GM18505 (cell line): ENCODE results near the gene SRPX.

Experiments used
- ATAC-seq: cut with Tn5 transposase; IDR thresholded peaks from one replicate; pipeline ENCODE4 v1.9.1; 2021; ENCODE audit not compliant: unreplicated experiment
- POLR2A ChIP-seq: IDR thresholded peaks from 4 replicates; pipeline ENCODE4 v1.6.1; 2011; ENCODE audit warnings: borderline replicate concordance; ENCODE audit not compliant: insufficient read depth, insufficient read length; ENCODE audit errors: extremely low read depth

Gene SRPX

GRCh38 chrX:38142610-38143009 is 78.1 kb downstream of the SRPX start:
- no peak for ATAC-seq
- TF ChIP-seq POLR2A: no peak

GRCh38 chrX:38138900-38139299 is 81.8 kb downstream of the SRPX start:
- ATAC-seq: no peak
- no peak for TF ChIP-seq POLR2A

GRCh38 chrX:38138157-38138891 is 82.3 kb downstream of the SRPX start:
- no peak for ATAC-seq
- no peak for TF ChIP-seq POLR2A

DNA sequence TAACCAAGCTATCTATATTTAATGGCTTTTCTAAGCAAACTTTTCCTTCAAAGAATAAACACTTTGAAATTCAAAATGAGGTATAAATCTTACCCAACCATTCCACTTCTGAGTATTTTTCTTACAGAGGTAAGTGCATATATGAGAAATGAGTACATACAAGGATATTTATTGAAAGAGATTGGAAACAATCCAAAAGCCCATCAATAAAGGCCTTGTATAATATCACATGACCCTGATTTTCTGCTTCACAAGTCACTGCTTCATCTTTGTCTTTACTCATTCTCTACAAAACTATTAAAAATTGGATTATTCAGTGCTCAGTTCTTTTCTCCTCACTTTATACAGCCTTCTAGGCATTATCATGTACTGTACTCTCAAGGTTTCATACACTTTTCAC is 91.3 kb downstream of the SRPX start:
- ATAC-seq: no peak
- TF ChIP-seq POLR2A: no peak

GRCh38 chrX:38127961-38128360 is 92.7 kb downstream of the SRPX start:
- no peak for ATAC-seq
- TF ChIP-seq POLR2A: no peak

- no peak for TF ChIP-seq POLR2A
- ATAC-seq: no peak
These were observed 94.5 kb downstream of the SRPX start for GRCh38 chrX:38126179-38126578.

DNA sequence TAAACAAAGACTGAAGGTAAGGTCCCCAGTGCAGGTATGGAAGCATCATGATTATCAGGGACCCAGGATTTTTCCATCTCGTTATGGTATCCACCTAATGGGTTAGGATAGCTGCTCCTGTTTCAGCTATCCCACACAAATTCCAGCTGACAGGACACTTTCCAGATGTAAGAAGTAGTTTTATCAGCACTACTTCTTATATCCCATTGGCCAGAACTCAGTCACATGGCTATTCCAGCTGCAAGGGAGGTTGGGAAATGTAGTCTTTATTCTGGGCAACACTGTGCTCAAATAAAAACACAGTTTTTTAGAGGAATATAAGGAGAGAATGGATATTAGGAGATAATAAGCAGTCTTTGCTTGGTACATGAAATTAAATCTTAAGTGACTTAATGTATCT is 96.7 kb downstream of the SRPX start:
- no peak for ATAC-seq
- TF ChIP-seq POLR2A: no peak

DNA sequence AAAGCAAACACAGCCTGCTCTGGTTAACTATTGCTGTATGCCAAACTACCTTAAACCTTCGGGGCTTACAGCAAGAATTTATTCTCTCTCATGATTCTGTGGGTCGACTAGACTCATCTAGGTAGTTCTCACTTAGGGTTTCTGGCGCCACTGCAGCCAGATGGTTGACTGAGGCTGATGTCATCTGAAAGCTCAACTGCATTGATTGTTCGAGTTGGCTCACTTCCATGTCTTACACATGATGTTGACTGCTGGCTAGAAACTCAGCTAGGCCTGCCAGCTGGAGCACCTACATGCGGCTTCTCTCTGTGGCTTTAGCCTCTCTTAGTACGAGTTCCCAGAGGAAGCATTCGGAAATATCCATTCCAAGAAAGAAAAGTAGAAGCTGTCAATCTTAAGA is 103.2 kb downstream of the SRPX start:
- no peak for ATAC-seq
- TF ChIP-seq POLR2A: no peak

GRCh38 chrX:38116706-38117105 is 104.0 kb downstream of the SRPX start:
- no peak for ATAC-seq
- TF ChIP-seq POLR2A: no peak

- no peak for TF ChIP-seq POLR2A
- ATAC-seq: no peak
These were observed 108.1 kb downstream of the SRPX start for GRCh38 chrX:38112566-38112965.

DNA sequence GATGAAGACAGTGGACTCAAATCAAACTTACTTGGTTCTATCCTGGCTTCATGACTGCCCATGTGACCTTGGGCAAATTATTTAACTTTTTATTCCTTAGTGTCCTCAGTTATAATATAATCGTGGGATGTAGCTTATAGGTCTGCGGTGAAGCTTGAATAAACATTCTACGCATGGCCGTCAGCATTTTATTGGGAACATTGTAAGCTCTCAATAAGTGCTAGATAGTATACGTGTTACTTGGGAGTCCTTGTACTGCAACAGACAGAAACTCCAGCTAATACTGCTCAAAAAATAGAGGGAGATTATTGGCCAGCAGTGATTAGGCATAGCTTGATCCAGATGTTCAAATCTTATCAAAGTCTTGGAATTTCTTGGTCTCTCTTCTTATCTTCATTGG is 109.5 kb downstream of the SRPX start:
- ATAC-seq: no peak
- no peak for TF ChIP-seq POLR2A

DNA sequence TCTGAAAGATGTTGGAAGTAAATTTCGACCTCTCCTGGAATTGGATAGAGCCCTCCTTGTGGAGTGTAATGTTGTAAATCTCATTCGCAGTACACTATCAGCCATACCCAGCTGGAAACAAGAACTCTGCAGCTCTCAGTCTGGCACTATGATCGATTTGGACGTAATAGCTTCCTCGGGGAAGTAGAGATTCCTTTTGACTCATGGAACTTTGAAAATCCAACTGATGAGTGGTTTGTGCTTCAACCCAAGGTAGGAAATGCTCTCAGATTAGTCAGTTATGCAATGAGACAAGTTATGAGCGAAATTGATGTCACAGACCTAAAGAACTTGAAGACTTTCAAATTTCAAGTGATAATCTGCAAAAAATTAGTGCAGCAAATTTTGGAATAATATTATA is 110.4 kb downstream of the SRPX start:
- TF ChIP-seq POLR2A: no peak
- no peak for ATAC-seq

- ATAC-seq: no peak
- TF ChIP-seq POLR2A: no peak
These were observed 111.4 kb downstream of the SRPX start for GRCh38 chrX:38109042-38109898.

- ATAC-seq: no peak
- TF ChIP-seq POLR2A: no peak
These were observed 112.3 kb downstream of the SRPX start for GRCh38 chrX:38108364-38108763.
